ENCODE data around the gene NELL1. TPM values are rescaled to one million over a fixed set of nuclear protein-coding genes. Genes with fewer than 3 reads are reported as not detected.

The NELL1 gene
- total and polyA plus RNA-seq, 4 donors: 0.05 to 0.31 (median 0.12) TPM; not detected in 1

DNA sequence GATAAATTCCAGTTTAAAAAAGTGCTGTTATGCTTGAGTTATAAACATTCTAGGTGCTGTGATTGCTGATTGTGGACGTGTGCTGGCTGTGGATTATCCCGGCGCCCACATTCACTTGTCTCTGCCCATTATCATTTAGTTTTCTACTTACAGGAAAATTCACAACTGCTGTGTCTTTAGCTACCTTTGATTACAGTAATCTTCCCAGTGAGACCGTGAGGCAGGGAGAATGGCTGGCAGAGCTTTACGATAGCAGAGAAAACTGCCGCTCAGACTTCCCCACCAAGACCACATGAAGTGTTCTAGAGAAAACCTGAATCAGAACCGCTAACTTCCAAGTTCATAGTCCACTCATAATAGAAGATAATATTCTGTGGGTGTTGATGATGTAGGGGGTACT lies 34.6 kb upstream of the NELL1 start:
- H3K9ac ChIP-seq (ENCODE audit: insufficient read depth in 1 of 2, low read length in 2 of 2): no peak overlapping the region
- no peak for ATAC-seq (ENCODE audit: insufficient read depth, low FRiP score)
- H3K27ac ChIP-seq (ENCODE audit: low read depth in 1 of 2, low read length in 1 of 2): no peak overlapping the region
- WGBS, 2 donors: 78 to 84% methylated on average over 7 of the region's 7 CpGs
- H3K9me3 ChIP-seq (ENCODE audit: control insufficient read depth in 4 of 4, insufficient read depth in 3 of 4, low read length in 3 of 4): peaks cover 0 to 6% (median 0%) of the 10 kb centered on the region in 4 donors
- TF ChIP-seq, protein P1, sequence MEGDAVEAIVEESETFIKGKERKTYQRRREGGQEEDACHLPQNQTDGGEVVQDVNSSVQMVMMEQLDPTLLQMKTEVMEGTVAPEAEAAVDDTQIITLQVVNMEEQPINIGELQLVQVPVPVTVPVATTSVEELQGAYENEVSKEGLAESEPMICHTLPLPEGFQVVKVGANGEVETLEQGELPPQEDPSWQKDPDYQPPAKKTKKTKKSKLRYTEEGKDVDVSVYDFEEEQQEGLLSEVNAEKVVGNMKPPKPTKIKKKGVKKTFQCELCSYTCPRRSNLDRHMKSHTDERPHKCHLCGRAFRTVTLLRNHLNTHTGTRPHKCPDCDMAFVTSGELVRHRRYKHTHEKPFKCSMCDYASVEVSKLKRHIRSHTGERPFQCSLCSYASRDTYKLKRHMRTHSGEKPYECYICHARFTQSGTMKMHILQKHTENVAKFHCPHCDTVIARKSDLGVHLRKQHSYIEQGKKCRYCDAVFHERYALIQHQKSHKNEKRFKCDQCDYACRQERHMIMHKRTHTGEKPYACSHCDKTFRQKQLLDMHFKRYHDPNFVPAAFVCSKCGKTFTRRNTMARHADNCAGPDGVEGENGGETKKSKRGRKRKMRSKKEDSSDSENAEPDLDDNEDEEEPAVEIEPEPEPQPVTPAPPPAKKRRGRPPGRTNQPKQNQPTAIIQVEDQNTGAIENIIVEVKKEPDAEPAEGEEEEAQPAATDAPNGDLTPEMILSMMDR (IDR thresholded peaks at IDR 0.05; ENCODE audit: control extremely low read depth, extremely low read depth): no peak
- peaks cover 0 to 5% (median 0%) of the 10 kb centered on the region in 3 donors for H3K27me3 ChIP-seq (ENCODE audit: control insufficient read depth in 3 of 3, insufficient read depth in 3 of 3, low read length in 2 of 3)
- no peak for DNase-seq
- H3K4me3 ChIP-seq: no peak overlapping the region
- H3K36me3 ChIP-seq (ENCODE audit: control insufficient read depth in 4 of 4, insufficient read depth in 4 of 4, low read length in 4 of 4): no peaks in the 10 kb centered on the region
- H3K4me1 ChIP-seq (ENCODE audit: control insufficient read depth in 5 of 5, insufficient read depth in 5 of 5, low read length in 5 of 5): no peaks in the 10 kb centered on the region

DNA sequence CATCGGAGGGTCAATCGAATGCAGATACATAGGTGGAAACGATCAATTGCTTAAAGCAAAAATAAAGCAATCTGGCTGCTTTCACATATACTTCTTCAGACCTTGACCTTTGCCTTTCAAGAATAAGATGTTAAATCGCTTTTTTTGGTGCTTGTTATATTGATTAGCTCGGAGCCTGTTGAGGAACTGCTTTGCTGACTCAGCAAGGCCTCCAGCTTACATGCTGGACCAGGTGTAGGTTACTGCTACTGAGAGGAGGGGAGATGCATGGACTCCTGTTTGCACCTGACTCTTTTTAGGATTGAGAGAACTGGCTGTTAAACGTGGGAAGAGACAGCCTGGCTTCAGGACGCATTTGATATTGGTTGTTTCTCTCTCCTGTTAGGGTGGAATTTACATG lies 31.3 kb upstream of the NELL1 start:
- H3K4me3 ChIP-seq: no peak overlapping the region
- no peak for ATAC-seq (ENCODE audit: insufficient read depth, low FRiP score)
- WGBS, 2 donors: 66 to 74% methylated on average over 7 of the region's 7 CpGs
- H3K27ac ChIP-seq (ENCODE audit: low read depth in 1 of 2, low read length in 1 of 2): no peak overlapping the region
- no peaks in the 10 kb centered on the region for H3K36me3 ChIP-seq (ENCODE audit: control insufficient read depth in 4 of 4, insufficient read depth in 4 of 4, low read length in 4 of 4)
- no peaks in the 10 kb centered on the region for H3K4me1 ChIP-seq (ENCODE audit: control insufficient read depth in 5 of 5, insufficient read depth in 5 of 5, low read length in 5 of 5)
- DNase-seq: no peak
- TF ChIP-seq, protein P1 (IDR thresholded peaks at IDR 0.05; ENCODE audit: control extremely low read depth, extremely low read depth): no peak
- H3K9me3 ChIP-seq (ENCODE audit: control insufficient read depth in 4 of 4, insufficient read depth in 3 of 4, low read length in 3 of 4): no peaks in the 10 kb centered on the region
- H3K9ac ChIP-seq (ENCODE audit: insufficient read depth in 1 of 2, low read length in 2 of 2): no peak overlapping the region
- peaks cover 0 to 2% (median 0%) of the 10 kb centered on the region in 3 donors for H3K27me3 ChIP-seq (ENCODE audit: control insufficient read depth in 3 of 3, insufficient read depth in 3 of 3, low read length in 2 of 3)

DNA sequence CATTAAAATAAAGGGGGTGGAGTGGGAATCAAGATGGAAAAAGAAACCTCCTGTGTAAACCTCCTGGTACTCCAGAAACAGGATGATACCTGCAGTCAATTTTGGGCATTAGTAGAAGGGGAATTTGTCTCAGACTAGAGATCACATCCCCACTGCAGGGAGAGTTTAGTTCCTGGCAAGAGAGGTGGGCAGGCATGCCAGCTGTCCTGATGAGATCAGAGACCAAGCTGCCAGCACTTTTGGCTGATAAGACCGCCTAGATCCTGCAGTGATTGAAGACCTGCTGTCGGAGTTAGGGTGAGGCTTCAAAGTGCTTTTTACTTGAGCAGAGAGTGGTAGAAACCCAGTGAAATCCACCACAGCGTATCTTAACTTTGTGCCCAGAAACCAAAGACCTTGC lies 29.7 kb upstream of the NELL1 start:
- 54 to 62% methylated on average over 3 of the region's 3 CpGs for WGBS, 2 donors
- Histone ChIP-seq H3K9me3 (ENCODE audit: control insufficient read depth in 4 of 4, insufficient read depth in 3 of 4, low read length in 3 of 4) (no peaks in the 10 kb centered on the region), H3K27ac (ENCODE audit: low read depth in 1 of 2, low read length in 1 of 2) (no peak overlapping the region), H3K36me3 (ENCODE audit: control insufficient read depth in 4 of 4, insufficient read depth in 4 of 4, low read length in 4 of 4) (no peaks in the 10 kb centered on the region), H3K4me3 (no peak overlapping the region), H3K27me3 (ENCODE audit: control insufficient read depth in 3 of 3, insufficient read depth in 3 of 3, low read length in 2 of 3) (peaks cover 0 to 2% (median 0%) of the 10 kb centered on the region in 3 donors), H3K9ac (ENCODE audit: insufficient read depth in 1 of 2, low read length in 2 of 2) (no peak overlapping the region), H3K4me1 (ENCODE audit: control insufficient read depth in 5 of 5, insufficient read depth in 5 of 5, low read length in 5 of 5) (no peaks in the 10 kb centered on the region)
- DNase-seq (no peak), ATAC-seq (ENCODE audit: insufficient read depth, low FRiP score) (no peak)
- TF ChIP-seq, protein P1 (IDR thresholded peaks at IDR 0.05; ENCODE audit: control extremely low read depth, extremely low read depth): no peak

DNA sequence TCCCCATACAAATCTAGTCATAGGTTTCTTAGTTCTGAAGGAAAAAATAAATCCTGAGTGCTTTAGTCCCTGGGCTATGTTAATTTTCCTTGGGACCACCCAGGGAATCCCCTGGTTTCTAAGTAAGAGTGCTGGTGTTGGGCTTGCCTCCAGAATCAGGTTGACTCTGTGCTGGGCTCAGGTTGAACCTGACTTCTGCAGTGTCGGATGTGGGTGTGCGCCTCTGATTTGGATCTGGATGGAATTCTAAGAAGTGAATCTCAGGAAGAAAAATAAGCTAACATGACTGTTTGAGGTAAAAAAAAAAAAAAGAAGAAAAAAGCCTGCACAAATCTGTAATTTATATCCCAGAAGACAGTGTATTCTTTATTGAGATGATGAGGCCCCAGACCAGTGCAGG lies 29.0 kb upstream of the NELL1 start:
- no peak overlapping the region for H3K4me3 ChIP-seq
- DNase-seq (no peak), ATAC-seq (ENCODE audit: insufficient read depth, low FRiP score) (no peak)
- H3K27me3 ChIP-seq (ENCODE audit: control insufficient read depth in 3 of 3, insufficient read depth in 3 of 3, low read length in 2 of 3): peaks cover 0 to 2% (median 0%) of the 10 kb centered on the region in 3 donors
- H3K36me3 ChIP-seq (ENCODE audit: control insufficient read depth in 4 of 4, insufficient read depth in 4 of 4, low read length in 4 of 4): no peaks in the 10 kb centered on the region
- no peaks in the 10 kb centered on the region for H3K4me1 ChIP-seq (ENCODE audit: control insufficient read depth in 5 of 5, insufficient read depth in 5 of 5, low read length in 5 of 5)
- no peak overlapping the region for H3K9ac ChIP-seq (ENCODE audit: insufficient read depth in 1 of 2, low read length in 2 of 2)
- no peaks in the 10 kb centered on the region for H3K9me3 ChIP-seq (ENCODE audit: control insufficient read depth in 4 of 4, insufficient read depth in 3 of 4, low read length in 3 of 4)
- no peak overlapping the region for H3K27ac ChIP-seq (ENCODE audit: low read depth in 1 of 2, low read length in 1 of 2)
- WGBS, 2 donors: 95 to 97% methylated on average over 2 of the region's 2 CpGs
- TF ChIP-seq, protein P1 (IDR thresholded peaks at IDR 0.05; ENCODE audit: control extremely low read depth, extremely low read depth): no peak
